ENCODE data around the gene DOCK1.

- TF ChIP-seq CTCF (IDR thresholded peaks at IDR 0.05) (no peak), POLR2A (IDR thresholded peaks at IDR 0.05) (no peak)
Observed at GRCh38 chr10:127376071-127376470, 470.8 kb downstream of the DOCK1 start.
